GM18909 (cell line): ENCODE data around the gene PRKAB1.
"Not testable (repeated sequence)": the region's sequence is repeated elsewhere in the genome, so short reads cannot be mapped to it uniquely, and the experiment has no call there.

Source experiments
- ATAC-seq: cut with Tn5 transposase; IDR thresholded peaks from one replicate; pipeline ENCODE4 v1.9.1; 2021; ENCODE audit warnings: mild to moderate bottlenecking; ENCODE audit not compliant: unreplicated experiment, poor library complexity

The PRKAB1 gene

DNA sequence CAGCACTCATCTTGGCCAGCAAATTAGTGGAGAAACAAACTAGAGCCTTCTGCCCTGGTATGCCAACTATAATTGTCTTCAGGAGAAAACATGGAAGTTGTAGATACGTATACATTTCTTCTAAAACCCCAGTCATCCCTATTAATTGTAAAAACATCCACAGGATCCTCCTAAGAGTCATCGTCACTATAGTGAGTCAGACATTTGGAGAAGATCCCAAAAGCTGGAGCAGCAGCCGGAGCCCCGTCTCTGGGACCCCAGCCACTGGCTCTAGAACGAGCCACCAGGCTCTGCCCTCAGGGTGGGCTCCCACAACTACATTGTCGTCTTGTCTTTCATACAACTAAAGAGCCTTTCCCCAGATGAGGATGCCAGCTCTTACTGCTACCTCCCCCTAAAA is 15.5 kb downstream of the PRKAB1 start:
- ATAC-seq: no peak

- ATAC-seq: no peak
Measured at GRCh38 chr12:119683816-119684215, 15.9 kb downstream of the PRKAB1 start.

- no peak for ATAC-seq
Measured at GRCh38 chr12:119684711-119685369, 16.9 kb downstream of the PRKAB1 start.

DNA sequence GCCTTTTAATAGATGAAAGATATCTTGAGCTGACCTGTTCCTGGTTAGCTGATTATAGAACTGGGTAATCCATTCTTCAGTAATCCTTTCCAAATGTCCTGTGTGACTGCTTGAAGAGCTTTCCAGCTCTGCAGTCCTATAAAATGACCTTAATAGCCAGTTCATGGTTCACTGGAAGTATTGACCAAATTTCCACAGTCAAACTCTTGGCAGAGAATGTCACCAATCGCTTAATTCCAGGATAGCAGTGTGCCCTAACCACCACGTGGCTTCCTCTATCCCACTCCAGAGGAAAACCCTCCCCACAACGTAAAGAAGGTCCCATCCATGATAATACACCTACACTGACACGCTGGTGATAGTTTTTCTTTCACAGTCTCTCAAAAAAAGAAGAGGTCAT is 17.4 kb downstream of the PRKAB1 start:
- ATAC-seq: no peak

GRCh38 chr12:119686355-119686754 is 18.4 kb downstream of the PRKAB1 start:
- no peak for ATAC-seq

GRCh38 chr12:119686776-119687175 is 18.8 kb downstream of the PRKAB1 start:
- ATAC-seq: no peak

- ATAC-seq: no peak
Measured at GRCh38 chr12:119687406-119687805, 19.5 kb downstream of the PRKAB1 start.

DNA sequence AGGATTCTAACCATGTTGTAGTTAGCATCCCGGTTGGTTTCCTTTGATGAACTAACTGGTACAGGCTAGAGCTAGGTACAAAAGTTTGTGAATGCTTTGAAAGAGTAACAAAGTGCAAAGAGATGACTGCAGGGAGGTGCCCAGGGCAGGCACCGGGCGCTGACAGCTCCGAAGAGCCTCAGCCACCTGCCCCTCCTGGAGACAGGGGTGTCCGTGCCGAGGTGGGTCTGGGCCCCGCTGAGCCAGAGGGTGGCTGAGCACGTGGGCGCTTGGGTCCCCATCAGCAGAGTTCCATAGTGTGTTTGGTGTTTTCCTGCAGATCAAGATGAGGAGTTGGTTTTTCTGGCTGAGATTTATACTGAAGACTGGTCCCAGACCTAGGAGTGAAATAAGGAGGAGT is 19.9 kb downstream of the PRKAB1 start:
- no peak for ATAC-seq

DNA sequence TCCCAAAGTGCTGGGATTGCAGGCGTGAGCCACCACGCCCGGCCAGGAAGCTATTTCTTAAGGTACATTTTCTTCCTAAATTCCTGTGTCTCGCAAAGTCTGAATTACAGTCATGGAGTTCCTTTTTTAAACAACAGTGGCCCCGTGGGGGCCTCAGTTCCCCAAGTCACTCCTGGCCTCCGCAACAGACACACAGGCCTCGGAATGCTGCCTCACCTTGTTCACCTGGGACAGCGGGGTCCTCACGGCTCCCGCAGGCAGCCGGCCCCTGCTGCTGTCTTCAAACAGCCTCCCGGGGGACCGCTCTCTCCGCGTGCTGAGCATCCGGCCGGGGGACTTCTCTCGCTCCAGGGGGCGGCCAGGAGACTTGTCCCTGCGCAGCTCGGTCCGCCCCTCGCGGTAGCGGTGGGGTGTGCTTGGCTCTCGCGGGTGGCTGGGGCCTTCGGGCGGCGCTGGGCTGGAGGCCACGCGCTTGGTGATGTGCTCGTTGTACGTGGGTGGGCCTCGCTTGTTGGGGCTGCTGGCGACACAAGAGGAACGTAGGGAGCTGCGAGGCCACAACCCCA is 22.1 kb downstream of the PRKAB1 start:
- ATAC-seq: no peak

DNA sequence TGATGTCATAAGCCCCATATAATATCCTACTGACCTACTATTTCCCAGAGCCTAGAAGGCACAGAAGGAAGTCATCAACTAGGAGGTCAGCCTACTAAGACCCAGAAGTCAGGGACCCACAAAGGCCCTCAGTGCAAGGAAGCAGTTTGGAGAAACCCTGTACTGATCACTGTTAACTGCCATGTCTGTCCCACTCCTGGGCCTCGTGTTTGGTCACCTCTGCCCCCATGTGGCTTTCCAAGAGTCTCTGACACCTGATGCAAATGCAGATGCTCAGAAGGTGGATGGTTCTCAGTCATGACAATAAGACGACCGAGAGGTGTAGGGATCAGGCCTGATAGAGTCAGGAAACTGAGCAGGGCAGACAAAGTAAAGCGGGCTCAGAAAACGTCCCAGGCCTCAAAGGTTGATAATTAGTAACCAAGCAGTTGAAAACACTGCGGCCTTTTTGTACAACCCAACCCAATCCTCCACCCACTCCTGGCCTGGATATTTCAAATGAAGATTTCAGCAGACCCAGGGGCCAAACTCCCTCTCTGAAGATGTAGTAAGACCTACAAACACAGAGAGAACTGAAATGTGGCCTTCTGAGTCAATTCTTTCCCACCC is 23.4 kb downstream of the PRKAB1 start:
- ATAC-seq: no peak

GRCh38 chr12:119692410-119692809 is 24.5 kb downstream of the PRKAB1 start:
- ATAC-seq: no peak

GRCh38 chr12:119692997-119693396 is 25.1 kb downstream of the PRKAB1 start:
- no peak for ATAC-seq

DNA sequence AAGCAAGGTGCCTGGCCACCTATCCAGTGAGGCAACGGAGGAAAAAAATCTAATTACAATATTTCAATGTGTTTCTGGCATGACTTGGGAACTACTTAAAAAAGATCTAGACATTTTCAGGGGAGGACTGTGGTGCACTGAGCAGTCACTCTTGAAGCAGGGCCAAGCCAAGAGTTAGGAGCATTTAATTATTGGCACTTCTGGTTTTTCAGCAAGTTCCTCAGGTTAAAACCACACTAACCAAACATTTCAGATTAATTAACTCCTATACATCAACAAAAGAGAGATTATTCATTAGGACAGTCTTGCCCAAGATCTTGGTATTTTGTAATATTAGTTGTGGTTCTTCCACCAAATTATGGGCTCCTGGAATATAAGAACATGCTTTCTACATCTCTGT is 25.6 kb downstream of the PRKAB1 start:
- ATAC-seq: no peak

GRCh38 chr12:119694111-119694510 is 26.2 kb downstream of the PRKAB1 start:
- ATAC-seq: no peak

GRCh38 chr12:119695034-119695433 is 27.1 kb downstream of the PRKAB1 start:
- no peak for ATAC-seq

GRCh38 chr12:119696943-119697342 is 29.0 kb downstream of the PRKAB1 start:
- no peak for ATAC-seq

- ATAC-seq: no peak
Measured at GRCh38 chr12:119699199-119699760, 31.3 kb downstream of the PRKAB1 start.

GRCh38 chr12:119700078-119700477 is 32.1 kb downstream of the PRKAB1 start:
- ATAC-seq: no peak

- no peak for ATAC-seq
Measured at GRCh38 chr12:119704065-119704747, 36.3 kb downstream of the PRKAB1 start.

DNA sequence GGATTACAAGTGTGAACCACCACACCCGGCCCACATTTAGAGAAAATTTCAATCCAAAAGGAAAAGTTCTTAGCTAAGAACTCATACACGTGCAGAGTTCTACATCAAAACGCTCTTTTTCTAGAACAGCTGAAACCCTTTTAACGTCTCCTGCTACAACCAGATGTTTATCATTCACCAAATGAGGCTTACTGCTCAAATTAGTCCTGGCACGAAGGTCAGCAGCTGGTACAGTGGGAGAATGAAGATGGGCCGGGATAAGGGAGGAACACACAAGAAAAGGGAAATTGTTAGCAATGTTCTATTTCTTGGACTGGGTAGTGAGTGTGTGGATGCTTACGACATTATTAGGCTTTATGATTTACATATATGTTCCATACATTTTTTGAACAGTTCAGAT is 37.2 kb downstream of the PRKAB1 start:
- ATAC-seq: no peak

DNA sequence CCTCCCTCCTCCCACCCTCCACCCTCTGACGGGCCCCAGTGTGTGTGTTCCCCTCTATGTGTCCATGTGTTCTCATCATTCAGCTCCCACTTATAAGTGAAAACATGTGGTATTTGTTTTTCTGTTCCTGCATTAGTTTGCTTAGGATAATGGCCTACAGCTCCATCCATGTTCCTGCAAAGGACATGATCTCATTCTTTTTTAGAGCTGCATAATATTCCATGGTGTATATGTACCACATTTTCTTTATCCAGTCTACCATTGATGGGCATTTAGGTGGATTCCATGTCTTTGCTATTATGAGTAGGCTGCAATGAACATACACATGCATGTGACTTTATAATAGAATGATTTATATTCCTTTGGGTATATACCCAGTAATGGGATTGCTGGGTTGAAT is 38.5 kb downstream of the PRKAB1 start:
- not testable (repeated sequence) for ATAC-seq
